Muscle of leg (tissue), 11 donors: ENCODE results near the gene ZNF546. TPM values are rescaled to one million over a fixed set of nuclear protein-coding genes. Genes with fewer than 3 reads are reported as not detected.

Source experiments
- DNase-seq: peaks from one replicate; pipeline ENCODE4 v3.0.0; 2013
- H3K27ac ChIP-seq: one replicate; pipeline ENCODE4 v1.5.1; 2013; ENCODE audit warnings: mild to moderate bottlenecking, low read length, control low read depth
- H3K27me3 ChIP-seq: one replicate; pipeline ENCODE4 v1.6.1; 2013; ENCODE audit warnings: low read length; ENCODE audit not compliant: control insufficient read depth, insufficient read depth
- H3K36me3 ChIP-seq: one replicate; pipeline ENCODE4 v1.6.1; 2013; ENCODE audit warnings: low read length; ENCODE audit not compliant: control insufficient read depth, insufficient read depth
- H3K4me1 ChIP-seq: one replicate; pipeline ENCODE4 v1.6.1; 2013; ENCODE audit warnings: low read length; ENCODE audit not compliant: control insufficient read depth, insufficient read depth
- H3K4me3 ChIP-seq: one replicate; pipeline ENCODE4 v1.5.1; 2013; ENCODE audit warnings: low read length, control low read depth
- H3K9me3 ChIP-seq: replicated peaks from 2 replicates; pipeline ENCODE4 v1.6.1; 2013; ENCODE audit warnings: low read depth, low read length; ENCODE audit not compliant: control insufficient read depth
- WGBS: methylation state at CpG from one replicate; pipeline ENCODE4 v1.1.5; 2013; ENCODE audit warnings: missing lambda C conversion rate; ENCODE audit not compliant: insufficient coverage; 5-methylcytosine and 5-hydroxymethylcytosine counted together
- polyA plus RNA-seq, 8 donors: library from polyadenylated mRNA; unstranded; fragments of 120-200 nt; gene quantifications; one replicate each; pipeline versions ENCODE4 v1.2.1 to v1.2.3, GENCODE V29; 2013; ENCODE audit warnings: inconsistent platforms in 1 of 8, low replicate concordance in 1 of 8; ENCODE audit not compliant: insufficient read length in 8 of 8, insufficient read depth in 1 of 8
- total RNA-seq: library from RNA; stranded (reverse); fragments of 120-200 nt; gene quantifications from one replicate; pipeline ENCODE4 v1.2.4, GENCODE V29; 2013

ZNF546 gene
- total and polyA plus RNA-seq, 9 donors, result 2.5 to 8.9 (median 3.4) TPM

DNA sequence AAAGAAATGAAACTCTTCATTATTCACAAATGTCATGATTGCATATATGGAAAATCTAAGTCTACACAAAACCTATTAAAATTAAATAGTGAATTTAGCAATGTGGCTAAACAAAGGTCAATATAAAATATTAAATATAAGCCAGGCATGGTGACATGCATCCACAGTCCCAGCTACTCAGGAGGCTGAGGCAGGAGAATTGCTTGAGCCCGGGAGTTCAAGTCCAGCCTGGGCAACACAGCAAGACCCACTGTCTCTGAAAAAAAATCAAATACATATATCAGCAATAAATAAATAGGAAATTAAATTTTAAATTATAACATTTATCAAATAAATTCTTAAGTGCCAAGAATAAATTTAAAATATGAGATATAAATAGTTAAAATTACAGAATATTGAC lies 14.0 kb upstream of the ZNF546 start:
- WGBS, result no CpG with 5 or more reads among the region's 1 CpG
- H3K4me3 ChIP-seq, result no peak overlapping the region
- no peaks in the 10 kb centered on the region for H3K4me1 ChIP-seq
- no peak overlapping the region for H3K27ac ChIP-seq
- peaks cover 24% of the 10 kb centered on the region for H3K9me3 ChIP-seq
- DNase-seq, result no peak
- peaks cover 39% of the 10 kb centered on the region for H3K36me3 ChIP-seq
- H3K27me3 ChIP-seq, result no peaks in the 10 kb centered on the region

DNA sequence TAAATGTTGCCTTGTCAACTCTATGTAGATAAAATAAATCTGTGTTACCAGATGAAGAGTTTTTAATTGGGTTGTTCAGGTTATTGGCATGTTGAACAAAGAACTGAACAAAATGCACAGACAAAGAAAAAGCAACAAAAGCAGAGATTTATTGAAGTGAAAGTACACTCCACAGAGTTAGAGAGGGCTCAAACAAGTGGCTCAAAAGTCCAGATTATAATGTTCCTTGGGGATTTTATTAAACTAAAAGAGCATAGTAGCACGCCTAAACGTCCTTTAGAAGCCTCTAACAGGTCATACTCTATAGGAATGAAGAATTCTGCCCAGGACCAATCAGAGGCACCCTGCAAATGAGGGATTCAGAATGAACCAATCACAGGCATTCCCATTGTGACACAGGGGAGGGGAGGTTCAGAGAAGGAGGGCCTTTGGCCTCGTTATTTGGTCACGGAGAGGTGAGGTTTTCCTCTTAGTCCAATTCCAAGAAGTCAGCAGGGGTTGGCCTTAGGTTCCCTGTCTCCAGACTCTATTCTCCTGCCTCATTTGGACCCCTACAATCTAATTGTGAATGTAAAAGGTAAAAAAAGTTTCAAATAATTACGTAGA lies 13.1 kb upstream of the ZNF546 start:
- Histone ChIP-seq H3K36me3 (peaks cover 30% of the 10 kb centered on the region), H3K4me3 (no peak overlapping the region), H3K4me1 (no peaks in the 10 kb centered on the region), H3K9me3 (peaks cover 24% of the 10 kb centered on the region), H3K27me3 (no peaks in the 10 kb centered on the region), H3K27ac (no peak overlapping the region)
- WGBS, result no CpG with 5 or more reads among the region's 5 CpGs
- DNase-seq, result no peak

DNA sequence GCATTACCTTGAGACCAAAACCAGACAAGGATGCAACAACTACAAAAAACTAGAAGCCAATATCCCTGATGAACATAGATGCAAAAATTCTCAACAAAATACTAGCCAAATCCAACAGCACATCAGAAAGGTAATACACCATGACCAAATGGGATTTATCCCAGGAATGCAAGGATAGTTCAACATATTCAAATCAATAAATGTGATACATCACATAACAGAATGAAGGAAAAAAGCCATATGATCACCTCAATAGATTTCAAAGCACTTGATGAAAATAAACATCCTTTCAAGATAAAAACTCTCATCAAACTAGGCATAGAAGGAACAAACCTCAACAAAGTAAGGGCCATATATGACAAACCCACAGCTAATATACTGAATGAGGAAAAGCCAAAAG lies 10.2 kb upstream of the ZNF546 start:
- Histone ChIP-seq H3K36me3 (peaks cover 2% of the 10 kb centered on the region), H3K9me3 (peaks cover 24% of the 10 kb centered on the region), H3K4me3 (no peak overlapping the region), H3K27ac (no peak overlapping the region), H3K27me3 (no peaks in the 10 kb centered on the region), H3K4me1 (no peaks in the 10 kb centered on the region)
- DNase-seq, result no peak

DNA sequence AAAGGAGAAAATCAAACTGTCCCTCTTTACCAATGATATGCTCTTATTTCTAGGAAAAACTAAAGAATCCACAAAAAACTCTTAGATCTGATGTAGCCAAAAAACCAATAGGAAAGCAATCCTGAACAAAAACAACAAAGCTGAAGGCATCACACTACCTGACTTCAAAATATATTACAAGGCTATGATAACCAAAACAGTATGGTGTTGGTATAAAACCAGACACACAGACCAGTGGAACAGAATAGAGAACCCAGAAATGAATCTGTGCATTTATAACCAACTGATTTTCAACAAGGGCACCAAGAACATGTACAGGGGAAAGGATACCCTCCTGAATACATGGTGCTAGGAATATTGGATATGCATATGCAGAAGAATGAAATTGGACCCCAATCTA lies 9.7 kb upstream of the ZNF546 start:
- Histone ChIP-seq H3K36me3 (no peaks in the 10 kb centered on the region), H3K4me1 (no peaks in the 10 kb centered on the region), H3K9me3 (peaks cover 24% of the 10 kb centered on the region), H3K27me3 (no peaks in the 10 kb centered on the region), H3K4me3 (no peak overlapping the region), H3K27ac (no peak overlapping the region)
- DNase-seq, result no peak

DNA sequence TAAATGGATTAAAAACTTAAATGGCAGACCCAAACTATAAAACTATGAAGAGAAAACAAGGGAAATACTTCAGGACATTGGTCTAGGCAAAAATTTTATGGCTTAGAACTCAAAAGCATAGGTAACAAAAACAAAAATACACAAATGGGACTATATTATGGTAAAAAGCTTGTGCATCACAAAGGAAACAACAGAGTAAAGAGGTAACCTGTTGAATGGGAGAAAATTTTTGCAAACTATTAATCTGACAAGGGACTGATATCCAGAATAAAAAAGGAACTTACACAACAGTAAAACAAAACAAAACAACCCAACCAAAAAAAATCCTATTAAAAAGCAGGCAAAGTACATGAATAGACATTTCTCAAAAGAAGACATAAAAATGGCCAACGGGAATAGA lies 9.3 kb upstream of the ZNF546 start:
- no CpG with 5 or more reads among the region's 1 CpG for WGBS

DNA sequence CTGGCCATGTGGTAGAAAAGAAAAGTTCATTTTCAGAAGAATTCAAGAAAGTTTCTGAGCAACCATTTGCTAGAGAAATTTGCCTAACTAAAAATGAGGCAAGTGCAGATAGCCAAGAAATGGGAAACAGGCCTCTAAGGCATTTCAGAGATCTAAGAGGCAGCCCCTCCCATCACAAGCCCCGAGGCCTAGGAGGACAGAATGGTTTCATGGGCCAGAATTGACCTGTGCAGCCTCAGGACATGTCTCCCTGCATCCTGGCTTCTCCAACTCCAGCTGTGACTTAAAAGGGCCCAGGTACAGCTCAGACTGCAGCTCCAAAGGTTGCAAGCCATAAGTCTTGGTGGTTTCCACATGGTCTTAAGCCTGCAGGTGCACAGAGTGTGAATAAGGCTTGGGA lies 3.3 kb upstream of the ZNF546 start:
- no peak overlapping the region for H3K27ac ChIP-seq
- no peak for DNase-seq
- peaks cover 4% of the 10 kb centered on the region for H3K9me3 ChIP-seq
- H3K4me3 ChIP-seq, result no peak overlapping the region
- H3K4me1 ChIP-seq, result peaks cover 12% of the 10 kb centered on the region
- no peaks in the 10 kb centered on the region for H3K27me3 ChIP-seq
- WGBS, result 100% methylated on average over 1 of the region's 1 CpG
- no peaks in the 10 kb centered on the region for H3K36me3 ChIP-seq

More for the DNA sequence above, 9.3 kb upstream of the ZNF546 start:
- Histone ChIP-seq H3K36me3 (no peaks in the 10 kb centered on the region), H3K4me3 (no peak overlapping the region), H3K4me1 (no peaks in the 10 kb centered on the region), H3K27me3 (no peaks in the 10 kb centered on the region), H3K9me3 (peaks cover 24% of the 10 kb centered on the region), H3K27ac (no peak overlapping the region)
- DNase-seq, result no peak

DNA sequence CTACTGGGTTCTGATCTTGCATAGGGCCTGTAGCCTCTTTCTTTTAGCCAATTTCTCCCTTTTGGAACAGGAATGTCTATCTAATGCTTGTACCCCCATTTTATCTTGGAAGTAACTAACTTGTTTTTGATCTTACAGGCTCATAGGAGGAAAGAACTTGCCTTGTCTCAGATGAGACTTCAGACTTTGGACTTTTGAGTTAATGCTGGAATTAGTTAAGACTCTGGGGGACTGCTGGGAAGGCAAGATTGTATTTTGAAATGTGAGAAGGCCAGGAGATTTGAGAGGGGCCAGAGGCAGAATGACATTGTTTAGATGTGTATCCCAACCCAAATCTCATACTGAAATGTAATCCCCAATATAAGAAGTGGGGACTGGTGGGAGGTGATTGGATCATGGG lies 2.5 kb upstream of the ZNF546 start:
- Histone ChIP-seq H3K27ac (no peak overlapping the region), H3K27me3 (no peaks in the 10 kb centered on the region), H3K4me1 (peaks cover 12% of the 10 kb centered on the region), H3K4me3 (no peak overlapping the region), H3K9me3 (peaks cover 4% of the 10 kb centered on the region), H3K36me3 (no peaks in the 10 kb centered on the region)
- no peak for DNase-seq

DNA sequence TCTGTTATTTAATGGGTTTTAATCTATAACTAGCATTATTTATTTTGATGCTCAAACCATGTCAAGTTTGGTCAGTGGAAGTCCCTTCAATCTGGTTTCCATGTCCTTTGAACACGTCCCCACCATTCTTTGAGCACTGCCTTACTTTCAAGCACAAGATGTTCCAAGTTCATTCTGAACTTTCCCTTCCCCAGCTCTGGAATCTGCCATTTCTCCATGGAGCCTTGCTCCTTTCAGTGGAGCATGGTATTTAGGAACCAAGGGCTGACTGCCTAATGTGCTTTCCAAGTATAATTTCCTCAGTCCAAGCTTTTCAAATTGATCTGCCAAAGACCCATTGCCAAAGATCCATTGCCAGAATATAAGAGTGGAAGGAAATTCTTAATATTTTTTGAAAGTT lies 1.1 kb upstream of the ZNF546 start:
- peak; percentile 33 for DNase-seq
- H3K27ac ChIP-seq, result no peak overlapping the region
- peaks cover 4% of the 10 kb centered on the region for H3K9me3 ChIP-seq
- no peaks in the 10 kb centered on the region for H3K27me3 ChIP-seq
- H3K4me1 ChIP-seq, result peaks cover 12% of the 10 kb centered on the region
- H3K4me3 ChIP-seq, result no peak overlapping the region
- H3K36me3 ChIP-seq, result no peaks in the 10 kb centered on the region
- WGBS, result 60% methylated on average over 1 of the region's 1 CpG

DNA sequence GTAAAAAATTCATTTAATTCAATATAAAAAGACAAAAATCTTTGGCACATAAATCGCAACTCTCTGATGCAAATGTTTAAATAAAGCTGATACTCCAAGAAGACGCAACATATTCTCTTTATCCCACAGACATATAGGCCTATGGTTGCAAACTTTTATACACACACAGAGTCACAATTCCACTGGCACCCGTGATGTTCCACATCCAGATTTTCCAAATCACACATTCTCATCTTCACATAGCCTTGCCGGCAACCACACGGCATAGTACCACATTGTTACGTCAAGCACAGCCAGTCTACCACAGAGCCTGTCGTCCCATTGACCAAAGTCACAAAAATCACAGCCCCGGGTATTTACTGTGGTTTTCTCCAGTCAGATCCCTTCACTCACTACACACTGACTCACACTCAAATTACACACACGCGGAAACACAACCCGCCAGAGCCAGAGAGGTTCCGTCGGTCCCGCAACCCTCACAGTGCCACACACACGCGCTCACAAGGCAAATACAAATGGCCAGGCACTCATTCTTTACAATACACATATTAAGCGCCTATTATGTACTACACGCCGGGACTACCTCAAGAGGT lies 546 bp upstream of the ZNF546 start:
- peak; percentile 51 for DNase-seq
- Histone ChIP-seq H3K36me3 (no peaks in the 10 kb centered on the region), H3K27me3 (no peaks in the 10 kb centered on the region), H3K4me3 (peak overlapping the region; percentile 66), H3K4me1 (peaks cover 12% of the 10 kb centered on the region), H3K27ac (peak overlapping the region; percentile 89), H3K9me3 (peaks cover 4% of the 10 kb centered on the region)
- WGBS, result 3% methylated on average over 18 of the region's 19 CpGs

DNA sequence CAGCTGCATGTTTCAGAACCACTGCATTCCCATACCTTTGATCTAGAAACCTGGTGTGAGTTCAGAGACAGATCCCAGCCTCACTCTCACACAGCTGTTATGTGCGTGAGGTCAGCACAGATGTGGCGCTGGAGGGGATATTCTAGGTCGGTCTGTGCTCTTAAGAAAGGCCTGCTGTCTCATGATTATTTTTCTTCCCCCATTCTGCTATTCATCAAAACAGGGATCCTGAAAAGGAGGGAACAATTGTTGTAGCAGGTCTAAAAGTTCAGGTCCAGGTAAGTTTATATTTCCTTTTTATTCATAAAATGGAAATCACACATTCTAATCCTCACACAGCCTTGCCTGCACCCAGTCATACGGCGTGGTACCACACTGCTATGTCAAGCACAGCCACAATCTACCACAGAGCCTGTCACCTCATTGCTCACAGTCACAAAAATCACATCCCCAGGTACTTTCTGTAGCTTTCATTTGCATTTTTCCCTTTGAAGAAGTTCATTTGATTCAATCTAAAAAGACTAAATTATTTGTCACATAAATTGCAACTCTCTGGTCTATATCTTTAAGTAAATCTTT lies 867 bp downstream of the ZNF546 start:
- Histone ChIP-seq H3K4me1 (peaks cover 12% of the 10 kb centered on the region), H3K4me3 (peak overlapping the region; percentile 66), H3K27me3 (no peaks in the 10 kb centered on the region), H3K36me3 (no peaks in the 10 kb centered on the region), H3K9me3 (peaks cover 4% of the 10 kb centered on the region), H3K27ac (peak overlapping the region; percentile 89)
- no peak for DNase-seq
- WGBS, result 96% methylated on average over 2 of the region's 5 CpGs
